ENCODE results near the gene CDX2. TPM values are rescaled to one million over a fixed set of nuclear protein-coding genes. Genes with fewer than 3 reads are reported as not detected.
A peak's percentile ranks its signal among the peaks of the same experiment; 100 is the strongest.

CDX2 gene
- total and polyA plus RNA-seq, 2 experiments from 2014 or later, result not detected

DNA sequence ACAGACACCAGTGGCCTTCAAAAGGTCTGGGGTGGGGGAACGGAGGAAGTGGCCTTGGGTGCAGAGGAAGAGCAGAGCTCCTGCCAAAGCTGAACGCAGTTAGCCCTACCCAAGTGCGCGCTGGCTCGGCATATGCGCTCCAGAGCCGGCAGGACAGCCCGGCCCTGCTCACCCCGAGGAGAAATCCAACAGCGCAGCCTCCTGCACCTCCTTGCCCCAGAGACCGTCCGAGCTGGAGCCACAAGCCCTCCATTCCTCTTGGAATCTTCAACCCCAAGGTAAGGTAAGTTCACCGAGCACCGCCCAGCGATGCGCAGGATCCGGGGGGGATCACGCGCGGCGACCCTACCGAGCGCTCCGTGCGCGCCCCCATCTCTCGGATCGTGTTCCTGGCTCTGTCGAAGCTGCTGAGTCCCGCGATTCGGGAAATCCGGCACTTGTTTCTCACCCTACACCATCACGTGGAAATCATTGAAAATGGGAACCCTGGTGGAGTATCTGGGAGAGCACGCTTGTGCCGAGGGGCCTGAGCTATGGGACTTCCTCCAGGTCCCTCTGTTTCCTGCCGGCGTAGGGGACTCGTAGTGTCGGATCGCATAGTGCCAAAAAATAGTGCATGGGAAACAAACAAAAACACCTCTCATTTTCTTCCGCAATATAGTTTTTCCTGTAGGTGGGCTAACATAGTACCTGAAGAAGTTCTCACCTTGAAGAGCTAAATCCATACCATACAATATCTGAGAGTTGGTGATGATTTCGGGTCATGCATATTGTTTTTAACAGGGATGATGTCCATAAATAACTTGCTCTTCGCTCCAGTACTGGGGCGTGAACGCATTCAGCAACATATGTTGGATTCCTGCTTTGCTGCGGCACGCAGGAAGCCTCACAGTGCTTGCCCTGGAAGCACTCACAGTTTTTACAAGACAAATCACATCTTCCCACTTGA is 40.0 kb downstream of the CDX2 start:
- Mint-ChIP-seq H3K4me3 (peak overlapping the region; percentile 36; the same call in 2 of the 3 replicates), H3K9me3 (peaks cover 6% of the 10 kb centered on the region; the same call in 1 of the 3 replicates), H3K4me1 (peaks cover 26% of the 10 kb centered on the region), H3K36me3 (ENCODE audit: low read depth) (no peaks in the 10 kb centered on the region; the same call in 2 of the 3 replicates), H3K27me3 (ENCODE audit: insufficient read depth, low read depth, poor library complexity) (peaks cover 86% of the 10 kb centered on the region), H3K27ac (no peak overlapping the region)
- Histone ChIP-seq H3K9me2 (ENCODE audit: insufficient read depth) (no peaks in the 10 kb centered on the region), H3K27ac (ENCODE audit: low read depth) (no peak overlapping the region), H3F3A (replicated peaks; ENCODE audit: low read depth) (peaks cover 19% of the 10 kb centered on the region), H3K79me2 (replicated peaks; ENCODE audit: insufficient read depth) (no peaks in the 10 kb centered on the region), H4K20me1 (replicated peaks; ENCODE audit: insufficient read depth) (peaks cover 52% of the 10 kb centered on the region), H3K27me3 (ENCODE audit: insufficient read depth) (peaks cover 100% of the 10 kb centered on the region), H3K4me2 (peak overlapping the region; percentile 66), H3K36me3 (ENCODE audit: insufficient read depth) (no peaks in the 10 kb centered on the region), H3K4me1 (ENCODE audit: insufficient read depth) (peaks cover 21% of the 10 kb centered on the region), H2AFZ (no peak overlapping the region; the same call in 1 of the 2 replicates), H3K4me3 (peak overlapping the region; percentile 38)
- TF ChIP-seq CREB1 (CRISPR knock-in tag; IDR thresholded peaks at IDR 0.05; ENCODE audit: low read depth) (no peak), JUNB (IDR thresholded peaks at IDR 0.05; ENCODE audit: unreplicated experiment) (no peak), POLR2AphosphoS5 (IDR thresholded peaks at IDR 0.05; ENCODE audit: low read depth) (no peak), NANOG (IDR thresholded peaks at IDR 0.05; ENCODE audit: borderline replicate concordance) (no peak), ZNF462 (CRISPR knock-in tag; IDR thresholded peaks at IDR 0.05) (no peak), REST (IDR thresholded peaks at IDR 0.05; ENCODE audit: unreplicated experiment) (no peak), CTCF (conservative IDR thresholded peaks at IDR 0.05; ENCODE audit: low read depth in 2 of 2) (no peak), EZH2phosphoT487 (IDR thresholded peaks at IDR 0.05; ENCODE audit: unreplicated experiment) (peak; percentile 86), STAT1 (IDR thresholded peaks at IDR 0.05; ENCODE audit: unreplicated experiment) (no peak), ZNF114 (CRISPR knock-in tag; IDR thresholded peaks at IDR 0.05) (no peak), ZNF331 (CRISPR knock-in tag; IDR thresholded peaks at IDR 0.05; ENCODE audit: low read depth) (no peak), EZH2 (IDR thresholded peaks at IDR 0.05; ENCODE audit: low read depth, unreplicated experiment) (peak; percentile 98)
- TF ChIP-seq, protein P1, sequence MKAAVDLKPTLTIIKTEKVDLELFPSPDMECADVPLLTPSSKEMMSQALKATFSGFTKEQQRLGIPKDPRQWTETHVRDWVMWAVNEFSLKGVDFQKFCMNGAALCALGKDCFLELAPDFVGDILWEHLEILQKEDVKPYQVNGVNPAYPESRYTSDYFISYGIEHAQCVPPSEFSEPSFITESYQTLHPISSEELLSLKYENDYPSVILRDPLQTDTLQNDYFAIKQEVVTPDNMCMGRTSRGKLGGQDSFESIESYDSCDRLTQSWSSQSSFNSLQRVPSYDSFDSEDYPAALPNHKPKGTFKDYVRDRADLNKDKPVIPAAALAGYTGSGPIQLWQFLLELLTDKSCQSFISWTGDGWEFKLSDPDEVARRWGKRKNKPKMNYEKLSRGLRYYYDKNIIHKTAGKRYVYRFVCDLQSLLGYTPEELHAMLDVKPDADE (IDR thresholded peaks at IDR 0.05), result no peak
- peak; percentile 54 for ATAC-seq
- DNase-seq (ENCODE audit: low spot score), result peak; percentile 59
